Glutamatergic neuron (in vitro differentiated cells): ENCODE results near the gene TP53TG5. TPM values are rescaled to one million over a fixed set of nuclear protein-coding genes. Genes with fewer than 3 reads are reported as not detected.
"Not testable (repeated sequence)": the region's sequence is repeated elsewhere in the genome, so short reads cannot be mapped to it uniquely, and the experiment has no call there.

ENCODE experiments used
- DNase-seq: peaks from one replicate; pipeline ENCODE4 v3.0.0; 2022
- H3K27ac Mint-ChIP-seq: one replicate; pipeline ENCODE4 v1.8.0; 2020; ENCODE audit warnings: mild to moderate bottlenecking, mixed read lengths, inconsistent platforms; ENCODE audit not compliant: unreplicated experiment
- H3K27me3 Mint-ChIP-seq: one replicate; pipeline ENCODE4 v1.8.0; 2020; ENCODE audit warnings: mild to moderate bottlenecking, moderate library complexity, mixed read lengths, inconsistent platforms; ENCODE audit not compliant: unreplicated experiment
- H3K36me3 Mint-ChIP-seq: one replicate; pipeline ENCODE4 v1.8.0; 2020; ENCODE audit warnings: mild to moderate bottlenecking, mixed read lengths, inconsistent platforms; ENCODE audit not compliant: unreplicated experiment
- H3K4me1 Mint-ChIP-seq: one replicate; pipeline ENCODE4 v1.8.0; 2020; ENCODE audit warnings: mild to moderate bottlenecking, low read depth, mixed read lengths, inconsistent platforms; ENCODE audit not compliant: unreplicated experiment
- H3K4me3 Mint-ChIP-seq: one replicate; pipeline ENCODE4 v1.8.0; 2020; ENCODE audit warnings: mild to moderate bottlenecking, mixed read lengths, inconsistent platforms; ENCODE audit not compliant: unreplicated experiment
- H3K9me3 Mint-ChIP-seq: one replicate; pipeline ENCODE4 v1.8.0; 2020; ENCODE audit warnings: mild to moderate bottlenecking, moderate library complexity, mixed read lengths, inconsistent platforms; ENCODE audit not compliant: unreplicated experiment
- total RNA-seq: library from RNA; stranded (reverse); fragmentation: NEBNext Ultra II Directional; extraction: Animal tissue kit (Norgen Biotek cat#: 25700); gene quantifications from one replicate; pipeline ENCODE4 v1.2.1, GENCODE V29; 2021; ENCODE audit not compliant: unreplicated experiment
- TF ChIP-seq, protein P1 (sequence below): fragments of 200-600 bp; sonication (generic); IDR thresholded peaks from one replicate; pipeline ENCODE4 v1.5.0; 2021; ENCODE audit not compliant: partially characterized antibody, unreplicated experiment

TP53TG5 gene
- total RNA-seq, 1 donor from 2014 or later: not detected

DNA sequence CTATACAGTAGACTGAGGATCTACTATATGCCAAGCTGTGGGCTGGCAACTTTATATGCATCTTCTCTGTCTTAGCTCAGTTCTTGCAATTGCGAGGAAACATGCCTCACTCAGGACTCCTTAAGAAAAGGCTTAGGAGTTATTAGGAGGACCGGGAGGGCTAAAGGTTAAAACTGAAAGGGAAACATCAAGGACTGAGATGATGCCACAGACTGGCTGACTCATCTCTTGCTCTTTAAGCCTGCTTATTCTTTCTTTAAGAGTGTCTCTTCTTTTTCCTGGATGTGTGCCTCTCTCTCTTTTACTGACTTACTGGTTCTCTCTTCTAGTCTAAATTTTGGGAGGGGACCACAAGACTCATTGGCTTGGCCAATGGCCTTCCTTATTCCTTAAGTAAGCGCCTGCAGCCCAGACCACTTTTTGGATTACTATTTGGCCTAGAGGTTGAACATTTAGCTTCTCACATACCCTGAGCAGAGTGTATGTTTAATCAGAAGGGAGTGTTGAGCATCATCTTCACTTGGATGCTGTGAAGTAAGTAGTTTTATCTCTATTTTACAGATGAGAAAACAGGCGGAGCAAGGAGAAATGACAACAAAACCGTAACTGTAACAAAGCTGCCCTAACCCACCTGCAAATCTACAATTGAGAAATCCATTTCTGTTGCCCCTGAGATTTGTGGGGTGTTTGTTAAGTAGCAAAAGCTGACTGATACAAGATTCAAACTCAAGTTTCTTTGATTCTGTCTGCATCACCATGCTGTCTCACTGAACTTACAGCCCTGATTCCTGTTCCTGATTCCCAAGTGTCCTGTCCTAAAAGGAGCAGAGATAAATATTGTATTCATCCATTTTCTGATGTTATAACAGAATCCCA is 22.7 kb downstream of the TP53TG5 start:
- H3K4me1 Mint-ChIP-seq: no peaks in the 10 kb centered on the region
- H3K27ac Mint-ChIP-seq: no peak overlapping the region
- TF ChIP-seq, protein P1, sequence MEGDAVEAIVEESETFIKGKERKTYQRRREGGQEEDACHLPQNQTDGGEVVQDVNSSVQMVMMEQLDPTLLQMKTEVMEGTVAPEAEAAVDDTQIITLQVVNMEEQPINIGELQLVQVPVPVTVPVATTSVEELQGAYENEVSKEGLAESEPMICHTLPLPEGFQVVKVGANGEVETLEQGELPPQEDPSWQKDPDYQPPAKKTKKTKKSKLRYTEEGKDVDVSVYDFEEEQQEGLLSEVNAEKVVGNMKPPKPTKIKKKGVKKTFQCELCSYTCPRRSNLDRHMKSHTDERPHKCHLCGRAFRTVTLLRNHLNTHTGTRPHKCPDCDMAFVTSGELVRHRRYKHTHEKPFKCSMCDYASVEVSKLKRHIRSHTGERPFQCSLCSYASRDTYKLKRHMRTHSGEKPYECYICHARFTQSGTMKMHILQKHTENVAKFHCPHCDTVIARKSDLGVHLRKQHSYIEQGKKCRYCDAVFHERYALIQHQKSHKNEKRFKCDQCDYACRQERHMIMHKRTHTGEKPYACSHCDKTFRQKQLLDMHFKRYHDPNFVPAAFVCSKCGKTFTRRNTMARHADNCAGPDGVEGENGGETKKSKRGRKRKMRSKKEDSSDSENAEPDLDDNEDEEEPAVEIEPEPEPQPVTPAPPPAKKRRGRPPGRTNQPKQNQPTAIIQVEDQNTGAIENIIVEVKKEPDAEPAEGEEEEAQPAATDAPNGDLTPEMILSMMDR: no peak
- H3K27me3 Mint-ChIP-seq: no peaks in the 10 kb centered on the region
- no peaks in the 10 kb centered on the region for H3K9me3 Mint-ChIP-seq
- no peak overlapping the region for H3K4me3 Mint-ChIP-seq
- no peaks in the 10 kb centered on the region for H3K36me3 Mint-ChIP-seq
- no peak for DNase-seq

DNA sequence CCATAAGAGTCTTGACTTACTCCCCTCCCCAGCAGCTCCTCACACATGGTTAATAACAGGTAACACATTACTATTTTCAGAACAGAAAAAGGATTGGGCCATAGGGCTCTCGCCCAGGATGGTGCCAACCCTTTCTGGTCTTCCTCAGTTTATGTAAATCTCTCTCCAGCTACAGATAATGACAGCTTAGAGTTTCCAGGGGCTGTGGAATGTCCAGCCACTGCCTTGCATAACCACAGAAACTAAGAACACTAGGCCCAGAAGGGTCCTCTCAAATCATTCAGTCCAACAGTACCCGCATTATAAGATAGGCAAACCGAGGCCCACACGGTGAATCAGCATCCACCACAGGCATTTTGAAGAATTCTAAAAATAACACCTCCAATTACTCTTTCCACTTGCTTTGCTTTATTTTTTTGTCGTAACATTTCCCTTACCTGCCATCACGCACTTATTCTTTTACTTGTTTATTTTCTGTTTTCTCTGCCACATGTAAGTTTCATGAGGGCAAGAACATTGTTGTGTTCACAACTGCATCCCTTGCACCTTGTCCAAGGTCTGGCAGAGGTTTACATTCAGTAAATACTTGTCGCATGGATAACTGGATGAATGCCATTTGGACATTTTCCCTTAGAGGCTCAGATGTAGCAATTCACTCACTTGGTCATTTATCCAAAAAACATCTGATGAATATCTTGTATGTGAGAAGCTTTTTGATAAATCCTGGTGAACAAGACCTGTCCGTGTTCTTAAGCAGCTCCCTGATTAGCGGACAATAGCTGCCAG is 23.5 kb downstream of the TP53TG5 start:
- no peak overlapping the region for H3K27ac Mint-ChIP-seq
- no peaks in the 10 kb centered on the region for H3K36me3 Mint-ChIP-seq
- no peaks in the 10 kb centered on the region for H3K4me1 Mint-ChIP-seq
- H3K27me3 Mint-ChIP-seq: no peaks in the 10 kb centered on the region
- H3K9me3 Mint-ChIP-seq: no peaks in the 10 kb centered on the region
- H3K4me3 Mint-ChIP-seq: no peak overlapping the region
- DNase-seq: no peak
- TF ChIP-seq, protein P1: no peak

DNA sequence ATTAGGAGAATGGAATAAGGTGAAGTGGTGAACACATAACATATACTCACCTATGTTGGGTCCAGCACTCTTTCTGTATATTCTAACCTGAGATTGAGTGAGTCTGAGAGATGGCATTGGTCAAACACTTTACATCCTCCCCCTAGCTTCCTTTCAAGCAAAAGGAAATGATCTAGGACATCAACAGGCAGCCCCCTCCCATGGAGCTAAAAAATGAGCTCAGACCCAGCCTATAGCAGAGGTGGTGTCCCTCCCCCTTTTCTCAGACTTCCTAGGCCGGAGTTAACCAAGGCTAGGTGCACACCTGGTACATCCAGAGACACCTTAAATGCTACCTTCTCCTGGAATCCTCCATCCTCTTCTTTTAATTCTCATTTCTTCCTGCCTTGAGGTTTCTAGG is 24.4 kb downstream of the TP53TG5 start:
- no peak overlapping the region for H3K4me3 Mint-ChIP-seq
- no peak overlapping the region for H3K27ac Mint-ChIP-seq
- H3K27me3 Mint-ChIP-seq: no peaks in the 10 kb centered on the region
- DNase-seq: no peak
- H3K9me3 Mint-ChIP-seq: no peaks in the 10 kb centered on the region
- no peaks in the 10 kb centered on the region for H3K36me3 Mint-ChIP-seq
- TF ChIP-seq, protein P1: no peak
- H3K4me1 Mint-ChIP-seq: no peaks in the 10 kb centered on the region

DNA sequence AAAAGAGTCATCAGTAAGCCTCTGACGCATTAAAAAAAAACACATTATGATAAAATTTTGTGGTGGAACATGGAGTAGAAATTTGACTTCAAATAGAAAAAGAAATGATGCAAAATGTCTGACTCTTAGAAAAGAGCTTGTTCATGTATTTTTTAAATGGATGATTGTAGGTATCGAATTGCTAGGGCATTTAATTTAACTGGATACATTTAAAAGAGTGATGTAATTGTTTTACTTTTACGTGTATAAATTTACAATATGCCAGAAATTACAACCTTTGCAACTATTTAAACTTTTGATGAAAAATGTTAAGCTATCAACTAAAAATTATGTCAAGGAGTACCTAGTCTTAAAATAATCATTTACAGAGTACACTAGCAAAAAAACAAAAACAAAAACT is 25.4 kb downstream of the TP53TG5 start:
- no peak for DNase-seq
- Mint-ChIP-seq H3K4me3 (no peak overlapping the region), H3K27ac (no peak overlapping the region), H3K4me1 (no peaks in the 10 kb centered on the region), H3K27me3 (no peaks in the 10 kb centered on the region), H3K36me3 (no peaks in the 10 kb centered on the region), H3K9me3 (no peaks in the 10 kb centered on the region)
- TF ChIP-seq, protein P1: no peak

DNA sequence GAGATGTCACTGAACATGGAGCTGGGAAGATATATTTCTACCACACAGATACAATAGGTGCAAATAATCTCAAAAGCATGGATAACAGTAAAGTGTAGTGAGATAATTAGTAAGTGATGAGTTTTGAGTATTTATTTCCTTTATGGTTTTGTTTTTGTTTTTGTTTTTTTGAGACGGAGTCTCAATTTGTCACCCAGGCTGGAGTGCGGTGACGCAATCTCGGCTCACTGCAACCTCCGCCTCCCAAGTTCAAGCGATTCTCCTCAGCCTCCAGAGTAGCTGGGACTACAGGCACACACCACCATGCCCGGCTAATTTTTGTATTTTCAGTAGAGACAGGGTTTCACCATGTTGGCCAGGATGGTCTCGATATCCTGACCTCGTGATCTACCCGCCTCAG is 27.3 kb downstream of the TP53TG5 start:
- not testable (repeated sequence) for H3K27ac Mint-ChIP-seq, H3K36me3 Mint-ChIP-seq, H3K27me3 Mint-ChIP-seq, H3K4me1 Mint-ChIP-seq, H3K4me3 Mint-ChIP-seq, H3K9me3 Mint-ChIP-seq, DNase-seq
